HG03039 (cell line): ENCODE results near the gene NGB.
"Not testable (repeated sequence)": the region's sequence is repeated elsewhere in the genome, so short reads cannot be mapped to it uniquely, and the experiment has no call there.

Experiments used
- ATAC-seq: cut with Tn5 transposase; IDR thresholded peaks from one replicate; pipeline ENCODE4 v1.9.1; 2021; ENCODE audit warnings: mild to moderate bottlenecking, moderate library complexity; ENCODE audit not compliant: unreplicated experiment

The NGB gene, protein sequence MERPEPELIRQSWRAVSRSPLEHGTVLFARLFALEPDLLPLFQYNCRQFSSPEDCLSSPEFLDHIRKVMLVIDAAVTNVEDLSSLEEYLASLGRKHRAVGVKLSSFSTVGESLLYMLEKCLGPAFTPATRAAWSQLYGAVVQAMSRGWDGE

DNA sequence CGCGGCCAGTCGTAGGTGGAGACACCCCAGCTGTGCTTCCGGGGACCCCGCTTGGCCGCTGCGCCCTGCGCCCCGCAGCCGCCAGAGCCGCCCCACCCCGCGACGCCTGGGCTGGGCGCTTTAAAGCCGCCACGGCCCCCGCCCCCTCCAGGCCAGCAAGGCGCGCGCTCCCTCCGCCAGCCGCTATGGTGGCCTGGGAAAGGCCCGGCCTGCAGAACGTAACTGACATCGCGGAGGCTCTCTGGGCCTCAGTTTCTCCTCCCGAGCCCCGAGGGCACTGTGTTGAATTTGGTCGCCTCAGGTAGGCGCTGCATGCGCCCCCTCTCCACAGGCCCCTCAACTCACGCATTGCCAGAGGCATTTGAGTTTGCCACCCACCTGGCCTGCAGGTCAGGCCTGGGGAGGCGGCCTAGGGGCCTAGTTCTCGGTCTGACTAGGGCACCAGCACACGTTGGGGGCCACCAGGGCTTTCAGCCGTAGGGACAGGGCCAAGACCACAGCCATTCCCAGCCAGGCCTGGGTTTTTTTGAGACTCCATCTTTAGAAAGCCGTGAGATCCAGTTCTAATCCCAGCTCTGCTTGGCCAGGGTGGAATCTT is at the start of gene NGB:
Gene NGB, minus strand, starts transcription at position 94 of the 598 bp plus-strand sequence. CDS start 269 bp downstream, outside the sequence.
- no peak for ATAC-seq

DNA sequence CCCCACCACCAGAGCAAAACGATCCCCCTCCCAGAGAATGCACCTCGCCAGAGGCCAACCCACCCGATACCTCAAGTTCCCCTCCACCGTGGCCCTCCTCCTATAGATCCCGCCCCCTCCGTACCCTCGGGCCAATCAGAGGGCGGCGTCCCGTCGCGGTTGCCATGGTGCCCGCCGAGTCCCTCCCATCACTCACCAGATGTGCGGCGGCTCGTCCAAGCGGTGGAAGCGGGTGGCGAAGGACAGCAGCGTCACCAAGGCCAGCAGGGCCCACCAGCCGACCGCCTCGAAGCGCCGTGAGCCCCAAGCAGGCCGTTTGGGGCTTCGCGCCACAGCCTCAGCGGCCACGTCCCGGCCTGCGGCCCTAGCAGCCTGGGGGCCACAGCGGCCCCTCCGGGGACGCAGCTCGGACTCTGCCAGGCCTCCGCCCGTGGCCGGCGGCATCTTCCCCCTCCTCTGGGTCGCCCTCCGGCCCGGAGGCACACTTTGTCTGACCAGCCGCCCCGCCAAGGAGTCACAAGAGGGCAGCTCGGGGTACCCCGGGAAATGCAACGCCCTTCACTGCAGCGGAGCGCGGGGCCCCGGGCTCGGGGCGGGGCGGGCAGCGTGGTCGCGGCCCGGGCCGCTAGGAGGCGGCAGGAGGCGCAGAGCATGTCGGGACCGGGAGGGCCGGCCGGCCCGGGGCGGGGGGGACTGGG is 49.4 kb upstream of the NGB start, which contains the start of gene POMT2:
Gene POMT2, minus strand, starts transcription at position 646 of the 698 bp plus-strand sequence. Its CDS starts 202 bp downstream, at position 444.
- ATAC-seq = peak; percentile 55

DNA sequence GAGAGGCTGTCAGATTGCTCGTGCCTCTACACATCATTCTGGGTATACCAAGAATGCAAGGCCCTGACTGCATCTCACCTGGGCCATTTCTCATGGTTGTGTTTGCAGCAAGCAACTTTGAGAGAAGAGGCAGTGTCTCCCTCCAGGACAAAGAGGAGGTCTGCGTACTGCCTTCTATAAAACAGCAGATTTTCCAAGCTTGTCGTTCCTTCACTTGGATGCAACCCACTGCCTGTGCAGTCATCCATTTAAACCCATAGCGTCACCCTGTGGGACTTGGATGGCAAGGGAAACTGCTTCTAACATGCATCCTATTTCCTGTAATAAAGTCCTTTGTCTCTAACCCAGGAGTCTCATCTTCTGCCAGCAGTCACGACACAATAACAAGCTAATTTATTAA is 48.4 kb upstream of the NGB start:
- no peak for ATAC-seq

DNA sequence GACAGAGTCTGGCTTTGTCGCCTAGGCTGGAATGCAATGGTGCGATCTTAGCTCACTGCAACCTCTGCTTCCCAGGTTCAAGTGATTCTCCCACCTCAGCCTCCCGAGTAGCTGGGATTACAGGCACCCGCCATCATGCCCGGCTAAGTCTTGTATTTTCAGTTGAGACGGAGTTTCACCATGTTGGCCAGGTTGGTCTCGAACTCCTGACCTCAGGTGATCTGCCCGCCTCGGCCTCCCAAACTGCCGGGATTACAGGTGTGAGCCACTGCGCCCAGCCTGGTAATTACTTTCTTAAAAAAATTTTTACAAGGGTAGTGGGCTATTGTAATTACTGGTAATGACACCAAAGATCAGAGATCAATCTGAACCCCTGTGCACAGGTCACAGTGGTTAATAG is 47.8 kb upstream of the NGB start:
- ATAC-seq = not testable (repeated sequence)

DNA sequence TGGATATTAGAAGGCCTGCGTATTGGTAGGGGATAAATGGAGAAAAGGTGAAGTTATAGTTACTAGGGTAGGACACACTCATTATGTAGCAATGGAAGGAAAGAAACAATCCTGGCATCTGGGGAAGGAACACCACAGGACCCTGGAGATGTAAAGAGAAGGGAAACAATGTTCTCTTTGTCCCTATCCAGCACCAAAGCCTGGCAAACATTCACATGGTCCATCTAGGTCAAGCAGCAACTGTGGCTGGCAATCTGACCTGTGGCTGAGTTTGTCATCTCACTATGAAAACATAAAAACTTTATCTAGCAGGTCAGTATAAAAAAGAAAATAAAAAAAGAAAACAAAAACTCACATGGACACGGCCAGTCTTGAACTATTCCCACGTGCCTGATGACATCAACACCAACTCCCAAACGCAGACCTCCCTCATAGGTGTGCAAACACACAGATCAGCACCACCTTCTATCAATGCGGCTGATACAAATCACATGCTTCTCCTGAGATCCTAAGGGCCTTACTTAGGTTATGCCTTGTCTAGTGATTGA is 47.1 kb upstream of the NGB start:
- ATAC-seq = no peak

DNA sequence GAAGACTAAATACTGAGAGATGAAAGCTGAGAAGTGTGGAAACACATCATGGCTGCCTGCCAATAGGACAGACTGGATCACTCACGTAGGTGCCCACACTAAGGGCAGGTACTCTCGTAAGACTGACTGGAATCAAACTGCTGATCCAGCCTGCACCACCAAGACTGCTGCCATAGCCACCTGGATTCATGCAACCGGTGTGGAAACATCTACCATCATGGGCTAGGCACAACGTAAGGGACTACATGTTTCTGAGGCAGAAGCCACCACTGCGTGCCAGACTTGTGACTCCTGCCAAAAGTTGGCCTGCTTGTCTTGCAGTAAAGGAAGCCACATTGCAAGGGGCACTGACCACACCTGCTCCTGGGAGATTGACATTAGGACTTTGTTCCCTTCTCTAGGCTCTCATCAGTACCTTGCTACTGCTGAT is 45.9 kb upstream of the NGB start:
- ATAC-seq = no peak

DNA sequence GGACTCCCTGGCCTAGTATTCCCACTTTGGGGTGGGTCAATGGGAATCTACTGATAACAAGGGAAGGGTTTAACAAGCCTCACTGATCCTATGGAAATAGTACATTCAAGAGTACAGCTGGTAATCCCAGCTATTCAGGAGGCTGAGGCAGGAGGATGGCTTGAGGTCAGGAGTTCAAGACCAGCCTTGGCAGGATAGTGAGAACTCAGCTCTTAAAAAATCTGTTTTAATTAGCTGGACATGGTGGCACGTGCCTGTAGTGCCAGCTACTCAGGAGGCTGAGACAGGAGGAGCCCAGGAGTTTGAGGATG is 45.1 kb upstream of the NGB start:
- ATAC-seq = no peak

DNA sequence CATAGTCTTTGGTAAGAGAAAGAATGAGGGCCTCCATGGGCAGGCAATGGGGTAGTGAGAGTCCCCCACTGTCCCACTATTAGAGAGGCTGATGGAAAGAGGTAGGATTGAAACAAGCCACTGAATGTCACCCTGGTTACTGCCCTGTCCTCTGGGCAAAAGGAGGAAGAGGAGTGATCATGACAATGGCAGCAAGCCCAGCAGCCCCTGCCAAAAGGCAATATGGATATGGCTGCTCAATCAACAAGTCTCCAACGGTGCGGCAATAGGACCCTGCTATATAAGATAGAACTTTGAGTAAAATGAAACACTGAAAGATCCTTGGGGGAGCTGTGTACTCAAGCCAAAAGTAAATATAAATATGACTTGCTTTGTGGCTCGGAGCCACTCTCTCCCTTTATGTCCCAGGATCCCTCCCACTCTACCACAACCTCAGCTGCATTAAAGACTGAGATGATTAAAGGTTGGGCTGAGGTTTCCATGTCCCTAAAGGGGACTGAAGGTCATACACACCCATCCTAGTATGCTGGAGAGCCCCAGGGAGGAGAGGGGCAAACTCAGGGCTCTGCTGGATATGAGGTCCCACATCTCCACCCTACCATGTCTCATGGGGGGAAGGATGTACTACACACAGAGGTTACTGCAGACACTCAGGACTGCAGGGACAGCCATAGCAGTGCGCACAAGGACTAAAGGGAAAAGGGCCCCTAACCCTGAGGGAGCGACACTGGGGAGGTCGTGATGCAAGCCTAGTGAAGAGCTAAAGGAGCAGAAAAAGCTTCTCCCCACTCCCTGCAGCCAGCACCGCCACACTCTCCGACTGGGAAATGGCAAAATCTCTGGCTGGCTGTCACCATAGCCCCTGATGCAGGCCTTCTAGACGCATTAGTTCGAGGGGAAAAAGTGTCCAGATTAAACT is 43.8 kb upstream of the NGB start:
- no peak for ATAC-seq

DNA sequence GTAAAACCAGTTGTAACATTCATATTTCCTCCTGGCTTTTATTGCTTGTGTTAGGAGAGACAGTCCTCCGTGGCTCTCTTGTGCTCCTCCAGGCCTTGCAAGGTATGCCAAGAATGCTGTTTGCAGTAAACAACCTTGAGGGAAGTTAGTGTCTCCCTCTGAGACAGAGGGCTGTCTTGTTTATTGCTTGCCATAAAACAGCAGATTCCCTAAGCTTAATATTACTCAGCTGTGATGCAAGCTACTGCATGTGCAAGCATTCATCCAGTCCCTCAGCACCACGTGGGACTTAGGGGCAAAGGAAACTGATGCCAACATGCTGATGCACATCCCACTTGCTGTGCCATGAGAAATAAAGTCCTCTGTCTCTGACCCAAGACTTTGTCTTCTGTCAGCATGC is 43.0 kb upstream of the NGB start:
- ATAC-seq = no peak

DNA sequence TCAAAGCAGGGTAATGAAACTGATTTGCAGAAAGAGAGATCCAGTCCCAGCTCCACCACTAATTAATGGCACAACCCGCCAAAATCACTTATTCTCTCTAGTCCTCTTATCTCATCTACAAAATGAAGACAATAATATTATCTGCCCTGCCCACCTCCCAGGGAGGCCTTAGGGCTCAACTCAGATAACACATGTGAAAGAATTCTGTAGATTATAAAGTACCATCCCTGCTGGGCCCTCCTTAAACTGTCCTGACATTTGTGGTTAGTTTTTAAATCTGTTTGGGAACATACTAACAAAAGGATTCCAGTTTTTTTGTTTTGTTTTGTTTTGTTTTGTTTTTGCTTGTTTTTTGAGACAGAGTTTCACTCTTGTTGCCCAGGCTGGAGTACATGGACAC is 42.4 kb upstream of the NGB start:
- no peak for ATAC-seq

DNA sequence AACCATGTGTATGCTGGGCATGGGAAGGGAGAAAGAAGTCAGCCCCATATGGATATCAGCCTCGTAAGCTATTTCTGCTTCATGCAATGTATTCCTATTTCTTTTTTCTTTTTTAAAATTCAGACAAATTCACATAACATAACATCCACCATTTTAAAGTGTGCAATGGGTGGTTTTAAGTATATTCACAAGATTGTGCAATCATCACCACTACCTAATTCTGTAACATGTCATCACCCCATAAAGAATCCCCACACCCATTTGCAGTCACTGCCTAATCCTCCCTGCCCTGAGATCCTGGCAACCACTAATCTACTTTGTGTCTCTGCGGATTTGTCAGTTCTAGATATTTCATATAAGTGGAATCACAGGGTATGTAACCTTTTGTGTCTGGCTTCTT is 40.2 kb upstream of the NGB start:
- no peak for ATAC-seq

DNA sequence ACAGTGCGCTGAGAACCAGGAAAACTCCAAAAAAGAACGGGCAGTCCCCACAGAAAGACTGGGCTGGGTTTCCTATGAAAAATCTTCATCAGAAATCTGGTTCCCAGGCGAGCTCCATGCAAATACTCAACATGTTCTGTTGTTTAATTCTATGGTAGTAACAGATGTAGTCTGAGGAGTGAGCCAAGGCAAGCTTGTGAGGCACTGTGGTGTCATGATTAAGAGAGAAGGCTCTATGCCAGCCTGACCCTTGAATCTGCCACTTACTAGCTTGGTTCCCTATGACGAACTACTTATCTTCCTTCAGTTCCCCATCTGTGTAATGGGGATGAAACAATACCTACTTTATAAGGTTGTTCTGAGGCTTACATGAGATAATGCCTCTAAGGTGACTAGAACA is 39.0 kb upstream of the NGB start:
- ATAC-seq = no peak

DNA sequence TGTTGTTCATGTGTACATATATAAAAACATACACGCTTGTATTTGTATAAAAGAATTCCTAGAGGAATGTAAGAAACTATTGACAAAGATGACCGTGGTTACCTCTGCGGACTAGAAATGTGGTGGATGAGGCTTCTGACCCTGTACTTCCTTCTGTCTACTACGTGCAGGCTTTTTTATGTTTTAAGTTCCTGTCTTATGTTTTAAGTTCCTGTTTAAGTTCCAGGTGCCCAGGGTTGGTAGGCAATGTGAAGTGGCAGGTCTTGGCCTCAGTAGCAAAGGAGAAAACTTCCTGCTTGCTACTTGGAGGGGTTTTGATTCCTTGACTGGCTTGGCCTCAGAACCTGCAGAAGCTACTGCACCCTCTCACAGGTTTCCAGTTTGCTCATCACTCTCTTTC is 38.1 kb upstream of the NGB start:
- no peak for ATAC-seq

DNA sequence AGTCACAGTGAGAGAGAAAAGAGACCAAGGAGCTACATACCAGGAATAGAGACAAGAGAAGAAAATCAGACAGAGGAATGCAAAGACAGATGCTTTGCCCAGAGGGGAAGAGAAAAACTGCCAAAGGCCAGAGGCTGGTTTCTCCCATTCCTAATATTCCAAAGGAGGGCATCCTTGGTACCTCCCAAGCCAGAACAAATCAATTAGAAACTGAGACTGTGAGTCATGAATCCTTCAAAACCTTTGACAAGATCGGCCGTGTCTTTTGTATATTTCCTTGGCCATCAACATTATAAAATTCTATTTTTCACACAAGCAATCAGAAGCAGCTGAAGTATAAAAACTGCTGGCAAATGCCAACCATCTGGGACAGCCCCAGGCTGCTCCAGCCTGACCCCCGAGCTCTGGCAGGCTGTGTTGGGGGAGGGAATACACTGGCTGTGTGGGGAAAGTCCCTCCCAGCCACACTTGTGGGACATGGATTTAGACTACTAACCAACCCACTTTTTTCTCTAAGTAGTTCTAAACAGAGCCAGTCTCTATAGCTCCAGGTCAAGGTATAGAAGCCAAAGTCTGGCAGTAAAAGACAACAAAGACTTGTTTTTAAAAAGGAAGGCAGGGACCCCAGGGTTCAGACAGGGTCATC is 36.0 kb upstream of the NGB start:
- no peak for ATAC-seq

DNA sequence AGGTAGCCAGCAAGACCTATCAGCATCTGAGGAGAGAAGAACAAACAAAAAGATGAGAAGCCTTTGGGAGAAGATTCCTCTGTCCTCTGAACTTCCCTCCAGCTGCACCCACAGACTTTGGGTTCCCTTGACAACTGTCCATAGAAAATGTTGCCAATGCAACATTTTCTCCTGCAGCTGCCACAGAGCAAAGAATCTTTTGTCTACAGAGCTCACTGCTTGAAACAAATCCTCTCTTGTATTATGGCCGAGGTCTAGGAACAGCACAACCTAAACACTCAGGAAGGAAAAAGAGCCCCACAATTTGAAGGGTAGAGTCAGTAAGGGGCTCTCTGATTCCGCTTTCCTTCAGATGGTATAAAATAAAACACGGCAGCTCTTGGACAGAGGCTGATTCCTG is 35.4 kb upstream of the NGB start:
- no peak for ATAC-seq

DNA sequence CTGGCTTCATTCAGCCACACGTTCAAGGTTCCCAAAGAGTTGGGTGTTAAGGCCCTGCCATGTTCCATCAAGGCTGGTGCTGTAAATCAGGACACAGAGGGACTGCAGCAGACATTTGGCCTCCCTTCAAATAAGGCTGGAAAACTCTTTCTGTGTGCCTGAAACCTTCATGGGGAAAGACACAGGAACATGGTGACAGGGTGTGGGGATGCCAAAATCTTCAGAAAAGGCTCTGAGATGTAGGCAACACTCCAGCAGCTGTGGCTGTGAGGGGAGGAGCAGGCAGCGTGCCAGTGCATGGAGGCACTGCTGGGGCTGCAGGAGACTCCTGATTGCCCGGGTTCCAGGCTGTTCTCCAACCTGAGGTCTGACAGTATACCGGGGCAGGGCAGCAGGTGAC is 34.7 kb upstream of the NGB start:
- no peak for ATAC-seq

DNA sequence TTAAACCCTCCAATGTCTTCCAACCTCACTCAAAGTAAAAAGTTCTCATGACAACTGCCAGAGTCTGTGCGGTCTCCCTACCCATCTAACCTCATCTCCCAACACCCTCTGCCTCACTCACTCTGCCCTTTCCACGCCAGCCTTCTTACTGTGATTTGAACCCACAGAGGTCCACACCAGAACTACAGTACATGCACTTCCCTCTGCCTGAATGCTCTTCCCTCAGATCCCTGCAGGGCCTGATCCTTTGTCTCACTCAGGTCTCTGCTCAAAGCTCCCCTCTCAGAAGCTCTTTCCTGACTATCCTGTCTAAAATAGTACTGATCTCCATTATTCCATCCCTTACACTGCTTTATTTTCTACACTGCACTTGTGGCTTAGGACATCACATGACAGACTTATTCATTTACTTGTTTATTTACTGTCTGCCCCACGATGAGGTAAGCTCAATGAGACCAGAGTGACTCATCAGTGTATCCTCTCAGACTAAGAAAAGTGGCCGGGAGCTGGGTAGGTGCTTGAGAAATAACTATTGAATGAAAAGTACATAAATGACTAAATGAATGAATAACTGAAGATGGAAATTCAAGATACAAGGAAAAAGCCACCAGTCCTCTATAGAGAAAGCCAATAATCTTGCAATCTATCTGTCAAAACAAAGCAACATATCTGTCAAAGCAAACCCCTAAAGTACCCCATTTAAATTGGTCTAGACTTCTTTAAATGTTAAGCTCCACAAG is 32.6 kb upstream of the NGB start:
- no peak for ATAC-seq

DNA sequence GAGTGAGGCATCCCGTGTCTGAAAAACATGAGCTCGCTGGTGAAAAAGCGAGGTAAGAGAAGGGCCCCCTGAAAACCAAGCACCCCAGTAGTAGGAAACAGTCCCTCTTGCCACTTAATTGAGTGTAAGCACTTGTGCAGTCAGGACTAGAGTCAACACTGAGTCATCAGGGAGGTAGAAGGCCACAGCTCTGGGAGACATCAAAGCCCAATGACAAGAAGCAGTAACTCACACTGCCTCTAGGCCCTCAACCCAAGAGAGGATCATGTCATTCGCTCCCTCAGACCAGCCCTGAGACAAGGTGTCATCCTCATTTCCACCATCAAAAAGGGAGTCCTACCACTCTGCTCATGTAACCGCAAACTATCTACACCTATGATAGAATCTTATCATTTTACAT is 31.9 kb upstream of the NGB start:
- no peak for ATAC-seq

DNA sequence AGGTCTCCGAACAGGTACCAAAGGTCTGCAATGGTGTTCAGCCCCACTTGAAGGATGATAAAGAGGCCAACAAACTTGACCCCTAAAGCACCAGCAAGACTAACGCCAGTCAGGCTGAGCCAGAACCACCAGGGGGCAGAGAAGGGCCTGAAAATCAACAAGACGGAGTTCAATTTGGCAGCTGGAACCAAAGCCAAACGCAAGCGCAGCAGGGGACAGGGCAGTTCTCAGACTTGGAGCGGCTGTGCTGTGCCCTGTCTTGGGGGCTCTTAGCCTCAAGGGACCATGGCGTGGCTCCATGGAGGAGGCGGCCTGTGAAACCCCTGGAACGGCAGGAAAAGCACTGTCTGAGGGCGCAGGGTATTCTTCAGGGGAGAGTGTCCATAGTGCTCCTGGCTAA is 30.1 kb upstream of the NGB start:
- no peak for ATAC-seq

DNA sequence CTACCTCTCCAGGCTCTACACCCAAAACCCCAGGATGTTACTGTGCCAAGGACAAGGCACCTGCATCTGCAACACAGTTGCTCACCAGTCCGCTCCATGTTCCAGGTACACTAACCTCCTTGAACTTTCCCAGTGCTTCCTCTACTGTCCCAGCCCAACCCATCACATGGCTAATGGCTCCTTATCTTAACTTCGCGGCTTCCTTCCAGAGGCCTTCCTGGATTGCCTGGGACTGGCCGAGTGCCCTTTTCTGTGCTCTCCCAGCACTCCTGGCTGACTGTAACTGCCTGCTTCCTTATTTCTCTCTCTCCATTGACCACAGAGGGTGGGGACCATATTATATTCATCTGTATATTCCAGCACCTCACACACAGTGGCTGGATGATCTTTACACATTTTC is 28.8 kb upstream of the NGB start:
- no peak for ATAC-seq
